Measurements from ENCODE around the gene POFUT2. TPM values are rescaled to one million over a fixed set of nuclear protein-coding genes. Genes with fewer than 3 reads are reported as not detected.

POFUT2 gene
- total RNA-seq, 4 donors from 2014 or later = 29.9 to 79.3 (median 33.3) TPM

GRCh38 chr21:45276596-45276995 lies 11.1 kb downstream of the POFUT2 start:
- intact Hi-C loops (cut with DNase I; ENCODE audit: low total_unique reads) (no loop called here), in situ Hi-C loops (cut with MboI; ENCODE audit: low pct_ligation_motif_present in 1 of 4, low pct_unique_long_range_greater_than_20kb in 1 of 4, low sequenced_read_pairs in 3 of 4) (loop anchor here in 2 of 4 donors (25.0 kb wide), 2 partner anchors 161 to 186 kb away; no protein-coding TSS in a partner anchor)
- no peaks in the 10 kb centered on the region for H3K27me3 ChIP-seq
- H3K4me3 ChIP-seq = no peak overlapping the region
- no peak for DNase-seq
- WGBS, 2 donors (ENCODE audit: low coverage in 1 of 2) = 95 to 96% methylated on average over 4 to 19 of the region's 19 CpGs
- no peak for TF ChIP-seq EP300 (IDR thresholded peaks at IDR 0.05; ENCODE audit: low read depth)
- no peak for TF ChIP-seq POLR2A (IDR thresholded peaks at IDR 0.05)
- TF ChIP-seq CTCF (IDR thresholded peaks at IDR 0.05) = no peak
- no peak for TF ChIP-seq POLR2AphosphoS5 (IDR thresholded peaks at IDR 0.05)
- no peak overlapping the region for H3K27ac ChIP-seq
- no peaks in the 10 kb centered on the region for H3K4me1 ChIP-seq
- peaks cover 0 to 58% (median 25%) of the 10 kb centered on the region in 4 donors for H3K36me3 ChIP-seq
- peaks cover 2 to 3% of the 10 kb centered on the region in 2 donors for H3K9me3 ChIP-seq

- H3K27ac ChIP-seq = no peak overlapping the region
- H3K36me3 ChIP-seq = peaks cover 0 to 60% (median 28%) of the 10 kb centered on the region in 4 donors
- no peak overlapping the region for H3K4me3 ChIP-seq
- intact Hi-C loops (cut with DNase I; ENCODE audit: low total_unique reads) = no loop called here
- no peaks in the 10 kb centered on the region for H3K27me3 ChIP-seq
- TF ChIP-seq EP300 (IDR thresholded peaks at IDR 0.05; ENCODE audit: low read depth) = no peak
- in situ Hi-C loops (cut with MboI; ENCODE audit: low pct_ligation_motif_present in 1 of 4, low pct_unique_long_range_greater_than_20kb in 1 of 4, low sequenced_read_pairs in 3 of 4) = no loop called here
- 94 to 95% methylated on average over 4 to 9 of the region's 13 CpGs for WGBS, 2 donors (ENCODE audit: low coverage in 1 of 2)
- H3K9me3 ChIP-seq = peaks cover 7% of the 10 kb centered on the region in 2 donors
- H3K4me1 ChIP-seq = no peaks in the 10 kb centered on the region
- peak; percentile 3 for DNase-seq
Observed at GRCh38 chr21:45270306-45270821, 17.3 kb downstream of the POFUT2 start.

GRCh38 chr21:45269861-45270260 lies 17.8 kb downstream of the POFUT2 start:
- 98 to 100% methylated on average over 1 to 13 of the region's 13 CpGs for WGBS, 2 donors (ENCODE audit: low coverage in 1 of 2)
- Histone ChIP-seq H3K27me3 (no peaks in the 10 kb centered on the region), H3K27ac (no peak overlapping the region), H3K4me3 (no peak overlapping the region), H3K9me3 (peaks cover 7% of the 10 kb centered on the region in 2 donors), H3K4me1 (no peaks in the 10 kb centered on the region), H3K36me3 (peaks cover 0 to 60% (median 28%) of the 10 kb centered on the region in 4 donors)
- intact Hi-C loops (cut with DNase I; ENCODE audit: low total_unique reads) = no loop called here
- peak; percentile 5 for DNase-seq
- no peak for TF ChIP-seq EP300 (IDR thresholded peaks at IDR 0.05; ENCODE audit: low read depth)
- no peak for TF ChIP-seq CTCF (IDR thresholded peaks at IDR 0.05)
- TF ChIP-seq POLR2AphosphoS5 (IDR thresholded peaks at IDR 0.05) = no peak
- TF ChIP-seq POLR2A (IDR thresholded peaks at IDR 0.05) = no peak
- in situ Hi-C loops (cut with MboI; ENCODE audit: low pct_ligation_motif_present in 1 of 4, low pct_unique_long_range_greater_than_20kb in 1 of 4, low sequenced_read_pairs in 3 of 4) = no loop called here

- no peak overlapping the region for H3K4me3 ChIP-seq
- peaks cover 0 to 59% (median 27%) of the 10 kb centered on the region in 4 donors for H3K36me3 ChIP-seq
- no peaks in the 10 kb centered on the region for H3K4me1 ChIP-seq
- no peak overlapping the region for H3K27ac ChIP-seq
- no peak for DNase-seq
- TF ChIP-seq POLR2AphosphoS5 (IDR thresholded peaks at IDR 0.05) (no peak), CTCF (IDR thresholded peaks at IDR 0.05) (no peak), POLR2A (IDR thresholded peaks at IDR 0.05) (no peak), EP300 (IDR thresholded peaks at IDR 0.05; ENCODE audit: low read depth) (no peak)
- intact Hi-C loops (cut with DNase I; ENCODE audit: low total_unique reads) = no loop called here
- no peaks in the 10 kb centered on the region for H3K27me3 ChIP-seq
- in situ Hi-C loops (cut with MboI; ENCODE audit: low pct_ligation_motif_present in 1 of 4, low pct_unique_long_range_greater_than_20kb in 1 of 4, low sequenced_read_pairs in 3 of 4) = no loop called here
- WGBS, 2 donors (ENCODE audit: low coverage in 1 of 2) = 96 to 100% methylated on average over 1 to 16 of the region's 16 CpGs
- H3K9me3 ChIP-seq = peaks cover 7% of the 10 kb centered on the region in 2 donors
Observed at GRCh38 chr21:45267390-45267760, 20.3 kb downstream of the POFUT2 start.
